Measurements from ENCODE around the gene PRSS33. TPM values are rescaled to one million over a fixed set of nuclear protein-coding genes. Genes with fewer than 3 reads are reported as not detected.

Gene PRSS33
- total and polyA plus RNA-seq, 2 of the 8 experiments (the other 6 are each of a cell fraction or from before 2014, with no cell fraction given): 0.09 TPM; not detected in 1

- H3K36me3 ChIP-seq (ENCODE audit: control insufficient read depth in 2 of 4, insufficient read depth in 4 of 4, low read length in 3 of 4): no peaks in the 10 kb centered on the region
- H3K4ac ChIP-seq (replicated peaks; ENCODE audit: insufficient read length, low read depth, low read length): no peak overlapping the region
- no peak for DNase-seq (ENCODE audit: low read depth in 1 of 2, low spot score in 2 of 2)
- no peak for FAIRE-seq
- POLR2A ChIA-PET (ENCODE audit: partially characterized antibody): interaction anchor here (0.9 kb wide), 1 partner anchor 12 kb away, joined by 3 read pairs; no protein-coding TSS in a partner anchor
- no peak for TF ChIP-seq SAP30 (IDR thresholded peaks at IDR 0.05; ENCODE audit: insufficient read depth, insufficient replicate concordance, low read length)
- no peak for TF ChIP-seq RNF2 (IDR thresholded peaks at IDR 0.05; ENCODE audit: borderline replicate concordance, low read depth, low read length, missing control alignments, poor library complexity, severe bottlenecking)
- TF ChIP-seq JUND (IDR thresholded peaks at IDR 0.05; ENCODE audit: low read length): no peak
- TF ChIP-seq SIN3A (conservative IDR thresholded peaks at IDR 0.05 in 1 of 2, IDR thresholded peaks at IDR 0.05 in 1 of 2; ENCODE audit: low read depth in 1 of 2, low read length in 2 of 2): no peak
- no peak for TF ChIP-seq SP1 (IDR thresholded peaks at IDR 0.05; ENCODE audit: low read depth, low read length)
- no peak for TF ChIP-seq CREB1 (IDR thresholded peaks at IDR 0.05)
- TF ChIP-seq TBP (IDR thresholded peaks at IDR 0.05; ENCODE audit: low read depth, low read length): no peak
- no peak for TF ChIP-seq TCF12 (IDR thresholded peaks at IDR 0.05; ENCODE audit: low read depth, low read length)
- TF ChIP-seq CBX8 (IDR thresholded peaks at IDR 0.05; ENCODE audit: borderline replicate concordance, low read depth, low read length): no peak
- no peaks in the 10 kb centered on the region for H3K79me2 ChIP-seq (ENCODE audit: control insufficient read depth in 1 of 2, insufficient read depth in 2 of 2, low read length in 2 of 2)
- H2BK120ac ChIP-seq (replicated peaks; ENCODE audit: low read depth, low read length): no peak overlapping the region
- H3K79me1 ChIP-seq (ENCODE audit: low read depth, low read length): no peaks in the 10 kb centered on the region
- H3K18ac ChIP-seq (ENCODE audit: extremely low read depth, low read length): no peak overlapping the region
- H4K5ac ChIP-seq (ENCODE audit: insufficient read length, low read depth, low read length): no peak overlapping the region
- no peak overlapping the region for H4K91ac ChIP-seq (replicated peaks; ENCODE audit: insufficient read length, low read length)
- no peak overlapping the region for H2BK12ac ChIP-seq (ENCODE audit: low read depth, low read length)
- CTCF ChIA-PET (ENCODE audit: partially characterized antibody): interaction anchor here (0.8 to 1.7 kb wide), 5 partner anchors 10 to 28 kb away, joined by 3 to 7 read pairs (median 4); no protein-coding TSS in a partner anchor
- no peak overlapping the region for H3K56ac ChIP-seq (replicated peaks; ENCODE audit: insufficient read length, low read depth, low read length)
- no peak overlapping the region for H3K14ac ChIP-seq (ENCODE audit: insufficient read length)
- H3K27ac ChIP-seq (ENCODE audit: low read depth, low read length): no peak overlapping the region
- H2BK20ac ChIP-seq (ENCODE audit: low read length): no peak overlapping the region
- H3K23me2 ChIP-seq (ENCODE audit: low read depth, low read length): no peaks in the 10 kb centered on the region
- no peak overlapping the region for H3K9ac ChIP-seq (replicated peaks in 1 of 4; ENCODE audit: extremely low read depth in 1 of 4, low read depth in 3 of 4, low read length in 3 of 4)
- no peaks in the 10 kb centered on the region for H3K4me1 ChIP-seq (replicated peaks in 1 of 4; ENCODE audit: control insufficient read depth in 3 of 4, insufficient read depth in 4 of 4, low read length in 3 of 4)
- no peak overlapping the region for H3K4me3 ChIP-seq (ENCODE audit: extremely low read depth in 1 of 4, insufficient read depth in 2 of 4, low read depth in 3 of 4, low read length in 4 of 4)
- no peak overlapping the region for H2BK5ac ChIP-seq (ENCODE audit: low read depth, low read length)
- no peak overlapping the region for H2AK5ac ChIP-seq (ENCODE audit: low read depth, low read length)
- H2AFZ ChIP-seq (ENCODE audit: low read length): no peak overlapping the region
- H3K9me3 ChIP-seq (ENCODE audit: insufficient read depth in 2 of 2, low read depth in 1 of 2, low read length in 1 of 2): no peaks in the 10 kb centered on the region
- H3K4me2 ChIP-seq (ENCODE audit: insufficient read depth in 1 of 2, low read depth in 2 of 2, low read length in 2 of 2): no peak overlapping the region
- no peak overlapping the region for H4K8ac ChIP-seq (ENCODE audit: extremely low read depth, insufficient read depth, low read length)
- no peaks in the 10 kb centered on the region for H3K27me3 ChIP-seq (replicated peaks in 1 of 4; ENCODE audit: control insufficient read depth in 3 of 4, extremely low read depth in 1 of 4, insufficient read depth in 3 of 4, low read length in 3 of 4)
- WGBS, 2 experiments (ENCODE audit: extremely low coverage in 1 of 2, insufficient coverage in 1 of 2, insufficient read length in 1 of 2, insufficient replicate concordance in 2 of 2, low coverage in 1 of 2, low lambda C conversion rate in 2 of 2, missing lambda C conversion rate in 1 of 2): 83% methylated on average over 11 of the region's 11 CpGs; no CpG with 5 or more reads in 1 of the 2 experiments
- no peak overlapping the region for H3K23ac ChIP-seq (ENCODE audit: insufficient read length)
- no peaks in the 10 kb centered on the region for H4K20me1 ChIP-seq (replicated peaks in 1 of 2; ENCODE audit: control insufficient read depth in 1 of 2, insufficient read depth in 2 of 2, low read length in 2 of 2)
- H2BK15ac ChIP-seq (ENCODE audit: low read length): no peak overlapping the region
Measured at GRCh38 chr16:2825906-2826305, 38.5 kb upstream of the PRSS33 start.
